Measurements from ENCODE around the gene RNFT2.

- TF ChIP-seq CTCF (IDR thresholded peaks at IDR 0.05) (no peak), POLR2A (IDR thresholded peaks at IDR 0.05; ENCODE audit: low read length) (no peak), USF2 (IDR thresholded peaks at IDR 0.05) (no peak), REST (IDR thresholded peaks at IDR 0.05) (no peak), TP53 (CRISPR knock-in tag; IDR thresholded peaks at IDR 0.05) (no peak), PHF8 (IDR thresholded peaks at IDR 0.05; ENCODE audit: borderline replicate concordance, low read depth) (no peak), SMC3 (IDR thresholded peaks at IDR 0.05) (no peak), HOXA7 (CRISPR knock-in tag; IDR thresholded peaks at IDR 0.05) (no peak), HMGXB4 (CRISPR knock-in tag; IDR thresholded peaks at IDR 0.05; ENCODE audit: borderline replicate concordance) (no peak), RAD21 (conservative IDR thresholded peaks at IDR 0.05 in 1 of 2, IDR thresholded peaks at IDR 0.05 in 1 of 2) (no peak), KDM5A (IDR thresholded peaks at IDR 0.05) (no peak), CHD2 (IDR thresholded peaks at IDR 0.05; ENCODE audit: low read length, partially characterized antibody) (no peak), ZNF302 (CRISPR knock-in tag; IDR thresholded peaks at IDR 0.05) (no peak)
Observed at GRCh38 chr12:116771651-116772050, 33.5 kb downstream of the RNFT2 start.
